ENCODE results near the gene ART3.
"Not testable (repeated sequence)": the region's sequence is repeated elsewhere in the genome, so short reads cannot be mapped to it uniquely, and the experiment has no call there.

Gene ART3, protein sequence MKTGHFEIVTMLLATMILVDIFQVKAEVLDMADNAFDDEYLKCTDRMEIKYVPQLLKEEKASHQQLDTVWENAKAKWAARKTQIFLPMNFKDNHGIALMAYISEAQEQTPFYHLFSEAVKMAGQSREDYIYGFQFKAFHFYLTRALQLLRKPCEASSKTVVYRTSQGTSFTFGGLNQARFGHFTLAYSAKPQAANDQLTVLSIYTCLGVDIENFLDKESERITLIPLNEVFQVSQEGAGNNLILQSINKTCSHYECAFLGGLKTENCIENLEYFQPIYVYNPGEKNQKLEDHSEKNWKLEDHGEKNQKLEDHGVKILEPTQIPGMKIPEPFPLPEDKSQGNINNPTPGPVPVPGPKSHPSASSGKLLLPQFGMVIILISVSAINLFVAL

DNA sequence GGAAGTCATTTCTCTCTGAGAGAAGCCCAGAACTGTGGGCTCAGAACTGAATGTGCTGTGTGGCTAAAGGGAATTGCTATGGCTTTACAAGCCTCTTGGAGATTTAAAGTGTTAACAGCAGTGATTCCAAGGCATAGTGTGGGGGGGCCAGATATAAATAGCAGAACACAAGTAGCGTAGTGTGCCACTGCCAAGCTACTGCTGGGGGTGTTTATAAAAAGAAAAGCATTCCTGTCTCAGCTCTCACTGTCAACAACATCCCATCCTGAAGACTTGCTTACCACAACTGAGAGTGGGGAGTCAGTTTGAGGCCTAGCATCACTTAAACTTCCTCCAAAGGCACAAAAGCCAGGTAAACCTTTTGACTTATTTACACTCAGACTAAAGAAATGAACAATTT is at the start of gene ART3:
ART3 (plus strand) TSS at position 242 of the 400 bp plus-strand sequence. CDS start 1,181 bp downstream, outside the sequence.
- FAIRE-seq = no peak

DNA sequence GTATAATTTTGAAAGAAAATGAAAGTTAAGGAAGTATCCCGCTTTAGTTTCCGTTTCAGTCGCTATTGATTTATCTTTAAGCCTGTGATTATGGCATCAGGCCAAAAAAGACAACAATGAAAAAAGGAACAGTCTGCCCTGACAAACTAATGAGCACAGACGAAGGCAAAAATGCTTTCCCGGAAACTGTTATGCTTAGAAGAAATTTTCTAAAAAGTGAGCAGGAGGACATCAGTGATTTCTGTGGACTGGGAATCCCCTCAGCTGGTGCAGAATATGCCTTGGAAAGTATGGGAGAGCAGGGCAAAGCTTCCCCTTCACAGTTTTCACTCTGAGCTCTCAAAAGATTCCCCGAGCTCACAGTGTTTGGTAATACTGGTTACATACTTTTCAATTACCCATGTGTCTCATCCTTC is 46.2 kb upstream of the ART3 start:
- no peak for FAIRE-seq

DNA sequence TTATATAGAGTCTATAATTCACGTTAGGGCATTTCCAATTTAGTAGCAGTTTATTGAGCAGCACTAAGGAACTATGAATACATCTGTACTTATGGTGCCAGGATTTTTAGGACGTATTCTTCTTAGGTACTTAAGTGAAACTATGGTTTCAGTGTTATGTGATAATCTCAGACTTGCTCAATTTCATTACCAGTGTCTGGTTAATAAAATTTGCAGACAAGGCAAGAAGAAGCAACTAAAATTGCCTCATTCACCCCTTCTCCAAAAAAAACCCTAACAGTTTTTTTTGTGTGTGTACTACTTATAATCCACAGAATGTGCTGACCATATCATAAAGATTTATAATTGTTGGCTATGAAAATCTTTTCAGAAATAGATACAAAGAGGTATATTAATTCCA is 45.2 kb upstream of the ART3 start:
- no peak for FAIRE-seq

DNA sequence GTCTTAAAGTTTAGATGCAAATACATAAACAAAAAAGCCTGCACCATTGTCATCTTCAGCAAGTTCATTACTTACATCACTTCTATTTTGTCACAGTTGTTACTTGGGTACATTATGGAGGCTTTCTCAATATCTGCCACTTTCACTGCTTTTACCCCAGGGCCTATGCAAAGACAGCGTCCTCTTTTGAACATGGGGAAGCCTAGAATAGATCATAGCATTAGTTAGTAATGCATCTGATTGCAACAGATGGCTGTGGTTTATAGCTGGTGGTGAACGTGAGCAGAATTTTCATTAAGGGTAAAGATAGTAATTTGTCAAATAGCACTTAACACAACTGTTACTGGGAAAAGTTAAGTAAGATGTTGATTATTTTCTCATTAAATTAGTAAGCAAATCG is 39.4 kb upstream of the ART3 start:
- no peak for FAIRE-seq

DNA sequence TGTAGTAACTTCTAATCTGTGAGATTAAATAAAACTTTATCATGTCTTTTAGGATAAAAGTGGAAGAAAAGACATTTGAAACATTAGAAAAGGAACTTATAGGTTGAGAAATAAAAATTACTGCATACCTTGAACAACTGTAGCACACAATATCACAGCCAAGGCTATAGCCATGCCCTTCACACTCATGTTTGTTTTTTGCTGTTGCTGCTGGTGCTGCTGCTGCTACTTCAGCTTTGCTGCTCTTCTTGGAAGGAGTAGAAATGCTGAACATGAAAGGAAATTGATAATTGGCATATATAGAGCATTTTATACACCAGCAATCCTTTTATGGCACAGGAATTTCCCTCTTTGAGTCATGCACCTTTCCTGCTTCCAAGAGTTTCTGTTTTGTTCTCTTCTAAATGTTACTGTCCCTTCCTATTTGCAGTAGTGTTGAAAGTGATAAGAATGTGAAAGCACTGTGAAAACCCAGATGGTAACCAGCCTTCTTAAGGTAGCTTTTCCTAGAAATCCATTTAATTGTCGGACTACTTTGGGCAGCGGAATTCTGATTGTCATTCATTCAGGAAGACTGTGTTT is 38.6 kb upstream of the ART3 start, which contains the start of gene CXCL11:
CXCL11 (minus strand) TSS at position 272 of the 582 bp plus-strand sequence; CDS start at position 189, 83 bp downstream.
- no peak for FAIRE-seq

DNA sequence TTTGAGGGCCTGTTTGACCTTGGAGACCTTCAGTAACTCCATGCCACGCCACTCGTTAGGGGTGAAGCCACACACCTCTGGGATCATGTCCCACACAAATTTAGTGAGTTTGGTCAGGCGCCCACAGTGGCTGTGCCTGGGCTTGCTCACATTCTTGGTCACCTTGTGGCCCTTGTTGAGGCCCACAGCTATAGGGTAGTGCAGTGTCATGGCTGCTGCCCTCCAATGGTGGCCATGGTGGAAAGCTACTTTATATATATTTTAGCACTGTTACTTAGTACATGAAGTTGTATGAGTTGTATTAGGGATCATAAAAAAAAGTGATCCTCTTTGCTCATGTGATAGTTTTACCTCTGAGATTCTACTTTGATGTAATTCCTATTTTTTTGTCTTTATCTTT is 37.7 kb upstream of the ART3 start:
- no peak for FAIRE-seq

DNA sequence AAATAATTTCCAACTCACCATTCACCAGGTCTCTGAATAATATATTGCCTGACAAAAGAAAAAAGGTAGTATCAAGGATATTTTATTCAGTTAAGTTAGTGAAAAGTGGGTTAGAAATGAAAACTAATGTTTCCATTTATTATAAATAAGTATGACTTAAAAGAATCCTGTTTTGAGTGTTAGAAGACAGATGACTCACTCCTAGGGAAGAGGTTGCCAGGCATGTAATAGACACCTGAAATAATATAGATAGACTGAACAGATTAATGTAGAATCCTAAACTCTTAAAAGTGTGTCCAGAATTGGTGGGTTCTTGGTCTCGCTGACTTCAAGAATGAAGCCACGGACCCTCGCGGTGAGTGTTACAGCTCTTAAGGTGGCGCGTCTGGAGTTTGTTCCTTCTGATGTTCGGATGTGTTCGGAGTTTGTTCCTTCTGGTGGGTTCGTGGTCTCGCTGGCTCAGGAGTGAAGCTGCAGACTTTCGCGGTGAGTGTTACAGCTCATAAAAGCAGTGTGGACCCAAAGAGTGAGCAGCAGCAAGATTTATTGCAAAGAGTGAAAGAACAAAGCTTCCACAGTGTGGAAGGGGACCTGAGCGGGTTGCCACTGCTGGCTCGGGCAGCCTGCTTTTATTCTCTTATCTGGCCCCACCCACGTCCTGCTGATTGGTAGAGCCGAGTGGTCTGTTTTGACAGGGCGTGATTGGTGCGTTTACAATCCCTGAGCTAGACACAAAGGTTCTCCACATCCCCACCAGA is 32.1 kb upstream of the ART3 start:
- not testable (repeated sequence) for FAIRE-seq

DNA sequence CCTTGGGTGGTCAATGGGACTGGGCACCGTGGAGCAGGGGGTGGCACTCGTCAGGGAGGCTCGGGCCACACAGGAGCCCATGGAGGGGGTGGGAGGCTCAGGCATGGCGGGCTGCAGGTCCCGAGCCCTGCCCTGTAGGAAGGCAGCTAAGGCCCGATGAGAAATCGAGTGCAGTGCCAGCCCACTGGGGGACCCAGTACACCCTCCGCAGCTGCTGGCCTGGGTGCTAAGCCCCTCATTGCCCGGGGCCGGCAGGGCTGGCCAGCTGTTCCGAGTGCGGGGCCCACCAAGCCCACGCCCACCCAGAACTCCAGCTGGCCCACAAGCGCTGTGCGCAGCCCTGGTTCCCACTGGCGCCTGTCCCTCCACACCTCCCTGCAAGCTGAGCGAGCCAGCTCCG is 31.2 kb upstream of the ART3 start:
- not testable (repeated sequence) for FAIRE-seq

DNA sequence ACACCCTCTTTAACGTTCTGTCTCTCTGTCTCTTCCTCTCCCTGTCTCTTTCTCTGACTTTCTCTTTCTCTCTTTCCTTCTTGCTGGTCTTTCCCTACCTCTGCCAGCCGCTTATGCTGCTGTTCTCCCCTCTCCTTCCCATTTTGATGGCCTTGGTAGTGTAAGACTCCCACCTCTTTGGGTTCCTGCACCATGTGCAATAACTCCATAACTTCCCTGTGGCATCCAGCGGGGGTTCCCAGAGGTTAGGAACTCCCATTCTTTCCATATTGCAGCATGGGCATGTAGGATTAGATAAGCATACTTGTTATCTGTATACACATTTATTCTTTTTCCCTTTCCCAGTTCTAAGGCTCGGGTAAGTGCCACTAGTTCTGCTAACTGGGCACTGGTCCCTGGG is 29.8 kb upstream of the ART3 start:
- not testable (repeated sequence) for FAIRE-seq

DNA sequence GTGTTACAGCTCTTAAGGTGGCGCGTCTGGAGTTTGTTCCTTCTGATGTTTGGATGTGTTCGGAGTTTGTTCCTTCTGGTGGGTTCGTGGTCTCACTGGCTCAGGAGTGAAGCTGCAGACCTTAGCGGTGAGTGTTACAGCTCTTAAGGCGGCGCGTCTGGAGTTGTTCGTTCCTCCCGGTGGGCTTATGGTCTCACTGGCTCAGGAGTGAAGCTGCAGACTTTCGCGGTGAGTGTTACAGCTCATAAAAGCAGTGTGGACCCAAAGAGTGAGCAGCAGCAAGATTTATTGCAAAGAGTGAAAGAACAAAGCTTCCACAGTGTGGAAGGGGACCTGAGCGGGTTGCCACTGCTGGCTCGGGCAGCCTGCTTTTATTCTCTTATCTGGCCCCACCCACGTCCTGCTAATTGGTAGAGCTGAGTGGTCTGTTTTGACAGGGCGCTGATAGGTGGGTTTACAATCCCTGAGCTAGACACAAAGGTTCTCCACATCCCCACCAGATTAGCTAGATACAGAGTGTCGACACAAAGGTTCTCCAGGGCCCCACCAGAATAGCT is 24.6 kb upstream of the ART3 start:
- FAIRE-seq = not testable (repeated sequence)

DNA sequence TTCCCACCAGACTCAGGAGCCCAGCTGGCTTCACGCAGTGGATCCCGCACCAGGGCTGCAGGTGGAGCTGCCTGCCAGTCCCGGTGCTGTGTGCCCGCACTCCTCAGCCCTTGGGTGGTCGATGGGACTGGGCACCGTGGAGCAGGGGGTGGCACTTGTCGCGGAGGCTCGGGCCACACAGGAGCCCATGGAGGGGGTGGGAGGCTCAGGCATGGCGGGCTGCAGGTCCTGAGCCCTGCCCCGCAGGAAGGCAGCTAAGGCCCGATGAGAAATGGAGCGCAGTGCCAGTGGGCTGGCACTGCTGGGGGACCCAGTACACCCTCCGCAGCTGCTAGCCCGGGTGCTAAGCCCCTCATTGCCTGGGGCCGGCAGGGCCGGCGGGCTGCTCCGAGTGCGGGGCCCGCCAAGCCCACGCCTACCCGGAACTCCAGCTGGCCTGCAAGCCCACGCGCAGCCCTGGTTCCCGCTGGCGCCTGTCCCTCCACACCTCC is 23.9 kb upstream of the ART3 start:
- FAIRE-seq = not testable (repeated sequence)

DNA sequence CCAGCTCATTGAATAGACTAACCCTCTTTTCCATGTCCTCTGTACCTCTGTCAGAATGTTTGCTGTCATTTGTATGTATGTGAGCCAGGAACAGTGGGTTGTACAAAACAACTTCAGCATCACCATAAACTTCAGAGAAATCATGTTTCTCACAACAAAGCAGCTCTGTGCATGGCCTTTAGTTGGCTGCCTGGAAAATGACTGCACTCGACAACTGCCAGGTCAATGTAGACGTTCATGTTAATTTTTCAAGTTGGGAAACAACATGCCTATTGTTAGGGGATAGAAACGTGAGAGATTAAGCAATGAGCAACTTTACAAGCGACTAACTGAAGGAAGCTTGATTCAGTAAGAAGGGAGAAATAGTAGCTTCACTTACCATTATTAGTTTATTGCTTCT is 20.8 kb upstream of the ART3 start:
- no peak for FAIRE-seq

DNA sequence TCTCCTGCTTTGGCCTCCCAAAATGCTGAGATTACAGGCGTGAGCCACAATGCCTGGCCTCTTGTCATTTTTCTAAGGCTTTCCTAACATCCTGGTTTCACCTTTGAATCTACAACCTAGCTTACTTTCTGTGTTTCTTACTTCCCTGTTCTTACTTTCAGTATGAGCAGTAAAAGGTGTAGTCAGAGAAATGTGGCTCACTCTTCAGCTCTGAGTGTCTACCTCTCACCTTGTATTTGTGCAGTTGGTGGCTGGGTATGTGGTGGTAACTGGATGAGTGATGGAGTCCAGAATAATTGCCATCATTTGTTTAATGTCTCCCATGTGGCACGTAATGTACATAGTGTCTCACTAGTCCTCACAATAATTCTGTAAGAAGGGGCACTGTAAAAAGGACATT is 19.5 kb upstream of the ART3 start:
- no peak for FAIRE-seq

DNA sequence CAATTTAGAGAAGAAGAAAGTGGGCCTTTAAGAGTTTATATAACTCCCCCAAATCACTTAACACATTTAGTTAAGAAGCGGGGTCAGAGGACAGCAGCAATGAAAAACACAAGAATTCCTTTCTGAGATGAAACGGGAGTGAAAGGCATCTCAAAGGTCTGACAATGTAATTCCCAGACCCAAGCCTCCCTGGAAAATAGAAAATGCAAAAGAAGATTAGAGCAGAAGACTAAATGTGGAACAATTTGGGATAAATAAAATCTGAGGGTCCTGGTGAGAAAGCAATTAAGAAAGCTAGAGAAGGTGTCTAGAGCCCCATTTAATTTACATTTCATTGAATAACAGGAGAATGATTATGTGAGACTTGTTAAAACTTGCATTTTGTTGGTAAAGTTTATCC is 19.1 kb upstream of the ART3 start:
- no peak for FAIRE-seq

DNA sequence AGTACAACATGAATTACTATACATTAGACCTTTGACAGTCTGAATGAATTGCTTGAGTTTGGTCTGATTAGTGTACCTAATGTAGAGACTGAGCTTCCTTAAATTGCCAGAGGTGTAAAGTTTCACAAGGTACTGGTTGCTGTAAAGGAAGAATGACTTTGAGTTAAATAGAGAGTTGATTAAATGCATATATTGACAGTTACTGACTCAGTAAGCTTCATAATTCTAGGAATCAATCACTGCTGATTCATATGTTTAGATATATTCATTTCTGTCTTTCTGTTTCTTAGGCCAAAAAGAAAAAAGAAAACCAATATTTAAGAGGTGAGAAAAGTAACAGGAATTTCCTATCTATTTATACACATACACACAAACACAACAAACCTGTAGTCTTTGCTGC is 16.2 kb upstream of the ART3 start:
- no peak for FAIRE-seq

DNA sequence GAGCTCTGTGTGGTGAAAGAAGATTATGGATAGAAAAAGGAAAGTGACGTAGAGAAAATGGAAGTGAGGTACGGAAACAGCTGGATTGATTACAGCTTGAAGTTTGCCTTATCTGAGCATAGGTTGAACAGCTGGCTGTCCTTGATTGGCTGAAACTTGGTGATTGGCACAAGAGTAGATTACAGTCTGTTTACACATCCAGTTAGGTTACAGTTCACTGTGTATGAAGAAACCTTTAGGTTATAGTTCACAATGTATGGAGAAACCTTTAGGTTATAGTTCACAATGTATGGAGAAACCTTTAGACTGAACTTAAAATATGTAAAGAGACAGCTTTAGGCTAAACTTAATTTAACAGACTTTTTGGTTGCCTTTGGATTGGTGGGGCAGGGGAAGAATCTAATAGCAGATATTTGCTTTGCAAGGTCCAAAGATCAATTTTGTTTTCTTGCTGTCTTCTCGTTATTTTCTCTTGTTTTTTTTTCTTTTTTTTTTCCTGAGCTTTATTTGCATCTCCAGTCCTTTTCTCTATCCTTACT is 15.6 kb upstream of the ART3 start:
- no peak for FAIRE-seq

DNA sequence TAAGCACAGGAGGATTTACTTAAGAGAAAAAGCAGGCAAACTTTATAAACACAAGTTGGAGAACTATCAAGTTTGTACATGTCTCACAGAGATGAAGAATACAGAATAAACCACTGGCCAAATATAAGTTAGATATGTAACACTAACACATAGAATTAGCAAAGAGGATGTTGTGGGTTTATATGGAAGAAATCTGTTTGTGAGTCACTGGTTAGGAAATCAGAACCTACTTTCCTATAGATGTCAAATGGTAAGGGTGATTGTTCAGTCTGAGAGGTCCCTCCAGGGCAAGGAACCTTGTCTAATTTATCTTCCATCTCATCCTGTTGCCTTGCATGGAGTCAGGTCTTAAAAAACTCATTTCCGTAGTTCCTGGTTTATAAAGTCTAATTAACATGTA is 14.8 kb upstream of the ART3 start:
- no peak for FAIRE-seq

DNA sequence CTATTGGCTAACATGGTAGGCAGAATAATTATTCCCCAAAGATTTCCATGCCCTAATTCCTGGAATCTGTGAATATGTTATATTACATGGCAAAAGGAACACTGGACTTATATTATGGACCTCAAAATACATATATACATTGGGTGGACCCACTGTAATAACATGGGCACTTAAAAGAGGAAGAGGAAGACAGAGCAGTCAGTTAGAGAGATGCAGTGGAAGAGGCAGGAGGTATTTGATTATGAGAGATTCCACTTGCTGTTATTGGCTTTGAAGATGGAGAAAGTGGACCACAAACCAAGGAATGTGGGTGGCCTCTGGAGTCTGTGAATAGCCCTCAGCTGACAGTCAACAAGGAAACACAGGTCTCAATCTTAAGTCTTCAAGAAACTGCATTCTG is 14.0 kb upstream of the ART3 start:
- no peak for FAIRE-seq

DNA sequence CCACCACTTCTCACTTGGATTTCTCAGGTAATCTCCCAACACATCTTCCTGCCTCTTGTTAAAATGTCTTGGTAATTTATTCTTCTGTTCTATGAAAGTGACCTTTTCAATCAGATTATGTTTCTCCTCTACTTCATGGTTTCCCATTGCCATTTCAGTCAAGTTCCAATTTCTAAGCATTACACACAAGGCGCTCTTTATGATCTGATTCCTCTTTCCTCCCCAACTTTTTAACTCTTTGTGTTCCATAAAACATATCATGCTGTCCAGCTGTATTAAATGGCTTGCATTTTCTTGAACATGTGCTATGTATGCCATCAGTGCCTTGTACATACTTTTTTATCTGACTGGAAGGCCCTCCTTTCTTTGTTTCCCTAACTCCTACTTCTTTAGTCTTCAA is 13.1 kb upstream of the ART3 start:
- no peak for FAIRE-seq

DNA sequence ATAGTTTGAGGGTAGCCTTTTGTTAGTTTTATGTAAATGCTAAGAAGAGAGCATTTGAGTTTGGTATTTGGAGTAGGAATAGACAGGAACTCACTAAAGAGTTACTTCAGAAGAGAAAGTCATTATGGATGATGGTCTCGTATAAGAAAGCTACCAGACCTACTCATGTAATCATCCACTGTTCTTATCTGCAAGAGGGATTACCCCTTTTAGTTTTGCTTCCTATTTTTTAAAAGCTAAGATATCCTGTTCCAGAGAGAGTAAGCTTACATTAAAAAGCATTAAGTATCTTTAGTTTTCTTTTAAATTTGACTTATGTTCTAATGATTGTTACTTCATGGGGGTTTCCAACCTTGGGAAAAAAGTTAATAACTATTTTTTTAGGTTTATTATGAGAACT is 12.5 kb upstream of the ART3 start:
- FAIRE-seq = no peak

DNA sequence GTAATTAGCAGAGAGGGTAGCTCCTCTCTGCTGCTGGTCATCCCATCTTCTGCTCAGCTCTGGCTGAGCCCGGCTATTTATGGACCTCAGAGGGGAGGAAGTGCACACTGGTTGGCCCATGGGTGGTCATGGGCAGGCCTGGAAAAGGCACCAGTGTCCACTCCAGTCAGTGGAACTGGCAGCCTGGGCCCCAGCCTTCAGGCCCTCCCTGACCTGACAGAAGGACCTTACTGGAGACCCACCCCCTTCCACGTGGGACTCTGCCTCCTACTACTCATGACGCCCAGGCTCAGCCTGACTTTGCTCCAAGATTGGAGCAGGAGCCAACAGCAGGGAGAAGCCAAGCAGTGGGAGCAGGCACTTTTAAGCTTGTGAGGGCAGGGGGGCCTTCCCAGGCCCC is 8.0 kb upstream of the ART3 start:
- no peak for FAIRE-seq

DNA sequence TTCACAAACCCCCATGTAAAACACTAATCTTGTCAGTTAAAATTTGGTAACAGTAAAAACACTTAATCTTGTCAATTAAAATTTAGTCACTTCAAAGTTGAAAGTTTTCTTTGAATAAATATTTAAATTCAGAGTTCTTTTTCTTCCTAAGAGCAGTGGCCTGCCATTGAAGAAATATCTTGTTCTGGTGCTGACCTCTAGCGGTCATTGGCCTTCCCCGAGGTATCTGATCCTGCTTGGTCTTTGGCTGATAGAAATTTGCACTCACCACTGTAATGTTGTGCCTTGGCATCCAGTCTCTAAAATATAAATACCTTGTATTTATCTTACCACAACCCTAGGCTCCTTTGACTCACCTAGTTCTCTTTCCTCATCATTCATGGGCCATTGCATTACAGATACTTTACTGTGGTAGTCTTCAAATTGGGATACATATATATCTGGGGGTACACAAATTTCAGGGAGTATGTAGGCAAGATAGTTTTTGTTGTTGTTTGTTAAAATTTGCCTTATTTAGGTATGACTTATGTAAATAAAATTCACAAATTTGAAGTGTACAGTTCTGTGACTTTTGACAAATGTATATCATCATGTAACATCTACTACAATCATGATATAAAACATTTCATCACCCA is 6.7 kb upstream of the ART3 start:
- peak; percentile 94 for FAIRE-seq

DNA sequence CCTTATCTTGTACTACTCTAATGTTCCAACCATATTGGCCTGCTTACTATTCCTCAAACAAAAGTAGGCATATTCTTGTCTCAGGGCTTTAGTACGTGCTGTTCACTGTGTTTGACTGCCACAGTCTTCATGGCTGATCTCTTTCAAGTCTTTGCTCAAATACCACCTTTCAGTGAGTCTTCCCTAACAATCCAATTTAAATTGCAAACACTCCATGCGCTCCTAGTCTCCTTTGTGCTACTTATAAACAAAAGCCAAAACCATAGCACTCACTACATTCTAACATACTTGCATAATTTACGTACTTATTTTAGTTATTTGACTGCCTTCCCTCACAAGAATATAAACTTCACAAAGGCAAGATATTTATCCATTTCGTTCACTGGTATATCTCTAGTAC is 1.7 kb upstream of the ART3 start:
- FAIRE-seq = no peak

All from TTC549 (cell line).